ENCODE measurements around the gene EFCAB9.
"Not testable (repeated sequence)": the region's sequence is repeated elsewhere in the genome, so short reads cannot be mapped to it uniquely, and the experiment has no call there.

The EFCAB9 gene

GRCh38 chr5:172194985-172195774 lies 1.2 kb downstream of the EFCAB9 start:
- in situ Hi-C loops (cut with MboI; ENCODE audit: low sequenced_read_pairs, unreplicated experiment), result no loop called here
- no peak for TF ChIP-seq CTCF (IDR thresholded peaks at IDR 0.05; ENCODE audit: borderline replicate concordance, control extremely low read depth, extremely low read depth, insufficient read depth, missing control alignments)

GRCh38 chr5:172197775-172198174 lies 3.8 kb downstream of the EFCAB9 start:
- DNase-seq (ENCODE audit: low spot score); in situ Hi-C loops (cut with MboI; ENCODE audit: low sequenced_read_pairs, unreplicated experiment): not testable (repeated sequence)

More at GRCh38 chr5:172194985-172195774, 1.2 kb downstream of the EFCAB9 start:
- no peak for DNase-seq (ENCODE audit: low spot score)

- no peak for DNase-seq (ENCODE audit: low spot score)
- in situ Hi-C loops (cut with MboI; ENCODE audit: low sequenced_read_pairs, unreplicated experiment), result no loop called here
- TF ChIP-seq CTCF (IDR thresholded peaks at IDR 0.05; ENCODE audit: borderline replicate concordance, control extremely low read depth, extremely low read depth, insufficient read depth, missing control alignments), result no peak
Measured at GRCh38 chr5:172199446-172199845, 5.5 kb downstream of the EFCAB9 start.

GRCh38 chr5:172200476-172200875 lies 6.5 kb downstream of the EFCAB9 start:
- no peak for TF ChIP-seq CTCF (IDR thresholded peaks at IDR 0.05; ENCODE audit: borderline replicate concordance, control extremely low read depth, extremely low read depth, insufficient read depth, missing control alignments)
- in situ Hi-C loops (cut with MboI; ENCODE audit: low sequenced_read_pairs, unreplicated experiment), result no loop called here
- DNase-seq (ENCODE audit: low spot score), result no peak

GRCh38 chr5:172205984-172206383 lies 12.0 kb downstream of the EFCAB9 start:
- DNase-seq (ENCODE audit: low spot score); in situ Hi-C loops (cut with MboI; ENCODE audit: low sequenced_read_pairs, unreplicated experiment): not testable (repeated sequence)

GRCh38 chr5:172207511-172207910 lies 13.5 kb downstream of the EFCAB9 start:
- DNase-seq (ENCODE audit: low spot score), result no peak
- in situ Hi-C loops (cut with MboI; ENCODE audit: low sequenced_read_pairs, unreplicated experiment), result no loop called here
- TF ChIP-seq CTCF (IDR thresholded peaks at IDR 0.05; ENCODE audit: borderline replicate concordance, control extremely low read depth, extremely low read depth, insufficient read depth, missing control alignments), result no peak

- in situ Hi-C loops (cut with MboI; ENCODE audit: low sequenced_read_pairs, unreplicated experiment), result no loop called here
- DNase-seq (ENCODE audit: low spot score), result no peak
- no peak for TF ChIP-seq CTCF (IDR thresholded peaks at IDR 0.05; ENCODE audit: borderline replicate concordance, control extremely low read depth, extremely low read depth, insufficient read depth, missing control alignments)
Measured at GRCh38 chr5:172209714-172210113, 15.7 kb downstream of the EFCAB9 start.

GRCh38 chr5:172211676-172212075 lies 17.7 kb downstream of the EFCAB9 start:
- in situ Hi-C loops (cut with MboI; ENCODE audit: low sequenced_read_pairs, unreplicated experiment), result no loop called here
- TF ChIP-seq CTCF (IDR thresholded peaks at IDR 0.05; ENCODE audit: borderline replicate concordance, control extremely low read depth, extremely low read depth, insufficient read depth, missing control alignments), result no peak
- DNase-seq (ENCODE audit: low spot score), result no peak

Measured in GM13976 (cell line).